Calu3 (cell line): Measurements from ENCODE around the gene WEE2. TPM values are rescaled to one million over a fixed set of nuclear protein-coding genes. Genes with fewer than 3 reads are reported as not detected.

ENCODE experiments used
- BruUV-seq: library from RNA; stranded (reverse); fragments of 400-500 nt; replicated peaks from 2 replicates; lab custom pipeline; 2021; lab: Mats Ljungman, UMichigan
- CTCF ChIA-PET: fragments of 300-600 bp; sonication (Branson Sonifier 250); formaldehyde crosslinking; loops from one replicate; lab custom pipeline; 2022; ENCODE audit warnings: antibody characterized with exemption; lab: Charles Lee
- DNase-seq: peaks from one replicate; pipeline ENCODE4 v3.0.0; 2022
- H3K27ac Mint-ChIP-seq: one replicate; pipeline ENCODE4 v1.8.0; 2022; ENCODE audit warnings: mixed read lengths; ENCODE audit not compliant: unreplicated experiment
- H3K27me3 Mint-ChIP-seq: one replicate; pipeline ENCODE4 v1.8.0; 2022; ENCODE audit warnings: mixed read lengths; ENCODE audit not compliant: unreplicated experiment
- H3K36me3 Mint-ChIP-seq: one replicate; pipeline ENCODE4 v1.8.0; 2022; ENCODE audit warnings: mild to moderate bottlenecking, moderate library complexity, mixed read lengths; ENCODE audit not compliant: insufficient read depth, unreplicated experiment
- H3K4me1 Mint-ChIP-seq: one replicate; pipeline ENCODE4 v1.8.0; 2022; ENCODE audit warnings: mild to moderate bottlenecking, low read depth, mixed read lengths; ENCODE audit not compliant: unreplicated experiment
- H3K4me3 Mint-ChIP-seq: one replicate; pipeline ENCODE4 v1.8.0; 2022; ENCODE audit warnings: mild to moderate bottlenecking, low read depth, moderate library complexity, mixed read lengths; ENCODE audit not compliant: unreplicated experiment
- H3K9me3 Mint-ChIP-seq: one replicate; pipeline ENCODE4 v1.8.0; 2022; ENCODE audit warnings: low read depth, mixed read lengths; ENCODE audit not compliant: unreplicated experiment
- CTCF ChIP-seq: fragments of 200-600 bp; IDR thresholded peaks from one replicate; pipeline ENCODE4 v1.8.0; 2022; ENCODE audit warnings: antibody characterized with exemption; ENCODE audit not compliant: unreplicated experiment
- intact Hi-C: fragments of 100-400 bp; cut with micrococcal nuclease; formaldehyde crosslinking; loops from one replicate; pipeline ENCODE4 v1.10.0; 2022; ENCODE audit not compliant: unreplicated experiment
- total RNA-seq: library from RNA; stranded (reverse); gene quantifications from 2 replicates; pipeline ENCODE4 v1.2.3, GENCODE V29; 2022

WEE2 gene
- total RNA-seq, 1 experiment from 2014 or later = not detected

GRCh38 chr7:141675436-141676215, 32.5 kb upstream of the WEE2 start:
- DNase-seq = no peak
- CTCF ChIA-PET = no interaction called here
- H3K4me1 Mint-ChIP-seq = no peaks in the 10 kb centered on the region
- intact Hi-C loops = no loop called here
- H3K36me3 Mint-ChIP-seq = peaks cover 5% of the 10 kb centered on the region
- no peak overlapping the region for H3K27ac Mint-ChIP-seq
- no peaks in the 10 kb centered on the region for H3K27me3 Mint-ChIP-seq
- no TSS peak for BruUV-seq
- H3K9me3 Mint-ChIP-seq = no peaks in the 10 kb centered on the region
- TF ChIP-seq CTCF = no peak
- no peak overlapping the region for H3K4me3 Mint-ChIP-seq

GRCh38 chr7:141676618-141677017, 31.5 kb upstream of the WEE2 start:
- H3K9me3 Mint-ChIP-seq = no peaks in the 10 kb centered on the region
- H3K27me3 Mint-ChIP-seq = no peaks in the 10 kb centered on the region
- no peak overlapping the region for H3K27ac Mint-ChIP-seq
- CTCF ChIA-PET = no interaction called here
- intact Hi-C loops = no loop called here
- no peak for TF ChIP-seq CTCF
- no peak overlapping the region for H3K4me3 Mint-ChIP-seq
- DNase-seq = no peak
- BruUV-seq = no TSS peak
- peaks cover 5% of the 10 kb centered on the region for H3K36me3 Mint-ChIP-seq
- no peaks in the 10 kb centered on the region for H3K4me1 Mint-ChIP-seq

GRCh38 chr7:141679014-141679413, 29.1 kb upstream of the WEE2 start:
- intact Hi-C loops = no loop called here
- no TSS peak for BruUV-seq
- TF ChIP-seq CTCF = no peak
- Mint-ChIP-seq H3K4me1 (no peaks in the 10 kb centered on the region), H3K4me3 (no peak overlapping the region), H3K9me3 (no peaks in the 10 kb centered on the region), H3K27me3 (no peaks in the 10 kb centered on the region), H3K36me3 (peaks cover 4% of the 10 kb centered on the region), H3K27ac (no peak overlapping the region)
- CTCF ChIA-PET = interaction anchor here (1.0 kb wide), 1 partner anchor 24 kb away, joined by 3 read pairs; no protein-coding TSS in a partner anchor
- no peak for DNase-seq

GRCh38 chr7:141685285-141686023, 22.7 kb upstream of the WEE2 start:
- H3K4me1 Mint-ChIP-seq = no peaks in the 10 kb centered on the region
- CTCF ChIA-PET = no interaction called here
- H3K4me3 Mint-ChIP-seq = no peak overlapping the region
- intact Hi-C loops = no loop called here
- H3K27ac Mint-ChIP-seq = no peak overlapping the region
- TF ChIP-seq CTCF = no peak
- no TSS peak for BruUV-seq
- H3K27me3 Mint-ChIP-seq = no peaks in the 10 kb centered on the region
- no peaks in the 10 kb centered on the region for H3K36me3 Mint-ChIP-seq
- no peaks in the 10 kb centered on the region for H3K9me3 Mint-ChIP-seq
- no peak for DNase-seq
